ENCODE data around the gene ASF1A. TPM values are rescaled to one million over a fixed set of nuclear protein-coding genes. Genes with fewer than 3 reads are reported as not detected.

Gene ASF1A
- total and polyA plus RNA-seq, 2 experiments from 2014 or later = 25.4 to 72.2 TPM

DNA sequence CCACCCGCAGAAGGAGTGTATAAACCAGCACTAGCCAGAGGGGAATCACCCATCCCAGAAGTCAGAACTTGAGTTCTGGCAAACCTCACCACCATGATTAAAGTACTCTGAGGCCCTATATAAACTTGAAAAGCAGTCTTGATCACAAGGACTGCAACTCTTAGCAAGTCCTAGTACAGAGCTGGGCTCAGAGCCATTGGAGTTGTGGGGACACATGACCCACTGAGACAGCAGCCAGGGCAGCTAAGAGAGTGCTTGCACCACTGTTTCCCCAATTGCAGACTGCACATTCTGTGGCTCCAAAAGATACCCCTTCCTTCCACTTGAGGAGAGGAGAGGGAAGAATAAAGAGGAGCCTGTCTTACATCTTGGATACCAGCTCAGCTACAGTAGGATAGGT lies 45.7 kb downstream of the ASF1A start:
- no peak overlapping the region for H3K4me3 ChIP-seq
- H3K36me3 ChIP-seq (ENCODE audit: insufficient read depth) = peaks cover 3% of the 10 kb centered on the region; the same call in 1 of the 2 replicates
- Mint-ChIP-seq H3K36me3 (ENCODE audit: low read depth) (peaks cover 77% of the 10 kb centered on the region), H3K27ac (no peak overlapping the region), H3K4me1 (peaks cover 6% of the 10 kb centered on the region), H3K9me3 (peaks cover 61% of the 10 kb centered on the region), H3K27me3 (ENCODE audit: insufficient read depth, low read depth, poor library complexity) (peaks cover 8% of the 10 kb centered on the region), H3K4me3 (no peak overlapping the region)
- H3K27ac ChIP-seq (ENCODE audit: low read depth) = no peak overlapping the region
- H3F3A ChIP-seq (replicated peaks; ENCODE audit: low read depth) = 0 out of 2 replicates have a peak, but pooled peaks cover under 1% of the 10 kb centered on the region
- TF ChIP-seq STAT1 (IDR thresholded peaks at IDR 0.05; ENCODE audit: unreplicated experiment) (no peak), JUNB (IDR thresholded peaks at IDR 0.05; ENCODE audit: unreplicated experiment) (no peak), ZNF114 (CRISPR knock-in tag; IDR thresholded peaks at IDR 0.05) (no peak), CREB1 (CRISPR knock-in tag; IDR thresholded peaks at IDR 0.05; ENCODE audit: low read depth) (no peak), POLR2AphosphoS5 (IDR thresholded peaks at IDR 0.05; ENCODE audit: low read depth) (no peak), ZNF331 (CRISPR knock-in tag; IDR thresholded peaks at IDR 0.05; ENCODE audit: low read depth) (no peak), EZH2phosphoT487 (IDR thresholded peaks at IDR 0.05; ENCODE audit: unreplicated experiment) (no peak), NANOG (IDR thresholded peaks at IDR 0.05; ENCODE audit: borderline replicate concordance) (no peak), EZH2 (IDR thresholded peaks at IDR 0.05; ENCODE audit: low read depth, unreplicated experiment) (no peak)
- TF ChIP-seq, protein P1, sequence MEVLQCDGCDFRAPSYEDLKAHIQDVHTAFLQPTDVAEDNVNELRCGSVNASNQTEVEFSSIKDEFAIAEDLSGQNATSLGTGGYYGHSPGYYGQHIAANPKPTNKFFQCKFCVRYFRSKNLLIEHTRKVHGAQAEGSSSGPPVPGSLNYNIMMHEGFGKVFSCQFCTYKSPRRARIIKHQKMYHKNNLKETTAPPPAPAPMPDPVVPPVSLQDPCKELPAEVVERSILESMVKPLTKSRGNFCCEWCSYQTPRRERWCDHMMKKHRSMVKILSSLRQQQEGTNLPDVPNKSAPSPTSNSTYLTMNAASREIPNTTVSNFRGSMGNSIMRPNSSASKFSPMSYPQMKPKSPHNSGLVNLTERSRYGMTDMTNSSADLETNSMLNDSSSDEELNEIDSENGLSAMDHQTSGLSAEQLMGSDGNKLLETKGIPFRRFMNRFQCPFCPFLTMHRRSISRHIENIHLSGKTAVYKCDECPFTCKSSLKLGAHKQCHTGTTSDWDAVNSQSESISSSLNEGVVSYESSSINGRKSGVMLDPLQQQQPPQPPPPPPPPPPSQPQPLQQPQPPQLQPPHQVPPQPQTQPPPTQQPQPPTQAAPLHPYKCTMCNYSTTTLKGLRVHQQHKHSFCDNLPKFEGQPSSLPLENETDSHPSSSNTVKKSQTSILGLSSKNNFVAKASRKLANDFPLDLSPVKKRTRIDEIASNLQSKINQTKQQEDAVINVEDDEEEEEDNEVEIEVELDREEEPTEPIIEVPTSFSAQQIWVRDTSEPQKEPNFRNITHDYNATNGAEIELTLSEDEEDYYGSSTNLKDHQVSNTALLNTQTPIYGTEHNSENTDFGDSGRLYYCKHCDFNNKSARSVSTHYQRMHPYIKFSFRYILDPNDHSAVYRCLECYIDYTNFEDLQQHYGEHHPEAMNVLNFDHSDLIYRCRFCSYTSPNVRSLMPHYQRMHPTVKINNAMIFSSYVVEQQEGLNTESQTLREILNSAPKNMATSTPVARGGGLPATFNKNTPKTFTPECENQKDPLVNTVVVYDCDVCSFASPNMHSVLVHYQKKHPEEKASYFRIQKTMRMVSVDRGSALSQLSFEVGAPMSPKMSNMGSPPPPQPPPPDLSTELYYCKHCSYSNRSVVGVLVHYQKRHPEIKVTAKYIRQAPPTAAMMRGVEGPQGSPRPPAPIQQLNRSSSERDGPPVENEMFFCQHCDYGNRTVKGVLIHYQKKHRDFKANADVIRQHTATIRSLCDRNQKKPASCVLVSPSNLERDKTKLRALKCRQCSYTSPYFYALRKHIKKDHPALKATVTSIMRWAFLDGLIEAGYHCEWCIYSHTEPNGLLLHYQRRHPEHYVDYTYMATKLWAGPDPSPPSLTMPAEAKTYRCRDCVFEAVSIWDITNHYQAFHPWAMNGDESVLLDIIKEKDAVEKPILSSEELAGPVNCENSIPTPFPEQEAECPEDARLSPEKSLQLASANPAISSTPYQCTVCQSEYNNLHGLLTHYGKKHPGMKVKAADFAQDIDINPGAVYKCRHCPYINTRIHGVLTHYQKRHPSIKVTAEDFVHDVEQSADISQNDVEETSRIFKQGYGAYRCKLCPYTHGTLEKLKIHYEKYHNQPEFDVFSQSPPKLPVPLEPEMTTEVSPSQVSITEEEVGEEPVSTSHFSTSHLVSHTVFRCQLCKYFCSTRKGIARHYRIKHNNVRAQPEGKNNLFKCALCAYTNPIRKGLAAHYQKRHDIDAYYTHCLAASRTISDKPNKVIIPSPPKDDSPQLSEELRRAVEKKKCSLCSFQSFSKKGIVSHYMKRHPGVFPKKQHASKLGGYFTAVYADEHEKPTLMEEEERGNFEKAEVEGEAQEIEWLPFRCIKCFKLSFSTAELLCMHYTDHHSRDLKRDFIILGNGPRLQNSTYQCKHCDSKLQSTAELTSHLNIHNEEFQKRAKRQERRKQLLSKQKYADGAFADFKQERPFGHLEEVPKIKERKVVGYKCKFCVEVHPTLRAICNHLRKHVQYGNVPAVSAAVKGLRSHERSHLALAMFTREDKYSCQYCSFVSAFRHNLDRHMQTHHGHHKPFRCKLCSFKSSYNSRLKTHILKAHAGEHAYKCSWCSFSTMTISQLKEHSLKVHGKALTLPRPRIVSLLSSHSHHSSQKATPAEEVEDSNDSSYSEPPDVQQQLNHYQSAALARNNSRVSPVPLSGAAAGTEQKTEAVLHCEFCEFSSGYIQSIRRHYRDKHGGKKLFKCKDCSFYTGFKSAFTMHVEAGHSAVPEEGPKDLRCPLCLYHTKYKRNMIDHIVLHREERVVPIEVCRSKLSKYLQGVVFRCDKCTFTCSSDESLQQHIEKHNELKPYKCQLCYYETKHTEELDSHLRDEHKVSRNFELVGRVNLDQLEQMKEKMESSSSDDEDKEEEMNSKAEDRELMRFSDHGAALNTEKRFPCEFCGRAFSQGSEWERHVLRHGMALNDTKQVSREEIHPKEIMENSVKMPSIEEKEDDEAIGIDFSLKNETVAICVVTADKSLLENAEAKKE (CRISPR knock-in tag; IDR thresholded peaks at IDR 0.05) = no peak
- TF ChIP-seq, protein P2, sequence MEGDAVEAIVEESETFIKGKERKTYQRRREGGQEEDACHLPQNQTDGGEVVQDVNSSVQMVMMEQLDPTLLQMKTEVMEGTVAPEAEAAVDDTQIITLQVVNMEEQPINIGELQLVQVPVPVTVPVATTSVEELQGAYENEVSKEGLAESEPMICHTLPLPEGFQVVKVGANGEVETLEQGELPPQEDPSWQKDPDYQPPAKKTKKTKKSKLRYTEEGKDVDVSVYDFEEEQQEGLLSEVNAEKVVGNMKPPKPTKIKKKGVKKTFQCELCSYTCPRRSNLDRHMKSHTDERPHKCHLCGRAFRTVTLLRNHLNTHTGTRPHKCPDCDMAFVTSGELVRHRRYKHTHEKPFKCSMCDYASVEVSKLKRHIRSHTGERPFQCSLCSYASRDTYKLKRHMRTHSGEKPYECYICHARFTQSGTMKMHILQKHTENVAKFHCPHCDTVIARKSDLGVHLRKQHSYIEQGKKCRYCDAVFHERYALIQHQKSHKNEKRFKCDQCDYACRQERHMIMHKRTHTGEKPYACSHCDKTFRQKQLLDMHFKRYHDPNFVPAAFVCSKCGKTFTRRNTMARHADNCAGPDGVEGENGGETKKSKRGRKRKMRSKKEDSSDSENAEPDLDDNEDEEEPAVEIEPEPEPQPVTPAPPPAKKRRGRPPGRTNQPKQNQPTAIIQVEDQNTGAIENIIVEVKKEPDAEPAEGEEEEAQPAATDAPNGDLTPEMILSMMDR (conservative IDR thresholded peaks at IDR 0.05; ENCODE audit: low read depth in 2 of 2) = no peak
- TF ChIP-seq, protein P3, sequence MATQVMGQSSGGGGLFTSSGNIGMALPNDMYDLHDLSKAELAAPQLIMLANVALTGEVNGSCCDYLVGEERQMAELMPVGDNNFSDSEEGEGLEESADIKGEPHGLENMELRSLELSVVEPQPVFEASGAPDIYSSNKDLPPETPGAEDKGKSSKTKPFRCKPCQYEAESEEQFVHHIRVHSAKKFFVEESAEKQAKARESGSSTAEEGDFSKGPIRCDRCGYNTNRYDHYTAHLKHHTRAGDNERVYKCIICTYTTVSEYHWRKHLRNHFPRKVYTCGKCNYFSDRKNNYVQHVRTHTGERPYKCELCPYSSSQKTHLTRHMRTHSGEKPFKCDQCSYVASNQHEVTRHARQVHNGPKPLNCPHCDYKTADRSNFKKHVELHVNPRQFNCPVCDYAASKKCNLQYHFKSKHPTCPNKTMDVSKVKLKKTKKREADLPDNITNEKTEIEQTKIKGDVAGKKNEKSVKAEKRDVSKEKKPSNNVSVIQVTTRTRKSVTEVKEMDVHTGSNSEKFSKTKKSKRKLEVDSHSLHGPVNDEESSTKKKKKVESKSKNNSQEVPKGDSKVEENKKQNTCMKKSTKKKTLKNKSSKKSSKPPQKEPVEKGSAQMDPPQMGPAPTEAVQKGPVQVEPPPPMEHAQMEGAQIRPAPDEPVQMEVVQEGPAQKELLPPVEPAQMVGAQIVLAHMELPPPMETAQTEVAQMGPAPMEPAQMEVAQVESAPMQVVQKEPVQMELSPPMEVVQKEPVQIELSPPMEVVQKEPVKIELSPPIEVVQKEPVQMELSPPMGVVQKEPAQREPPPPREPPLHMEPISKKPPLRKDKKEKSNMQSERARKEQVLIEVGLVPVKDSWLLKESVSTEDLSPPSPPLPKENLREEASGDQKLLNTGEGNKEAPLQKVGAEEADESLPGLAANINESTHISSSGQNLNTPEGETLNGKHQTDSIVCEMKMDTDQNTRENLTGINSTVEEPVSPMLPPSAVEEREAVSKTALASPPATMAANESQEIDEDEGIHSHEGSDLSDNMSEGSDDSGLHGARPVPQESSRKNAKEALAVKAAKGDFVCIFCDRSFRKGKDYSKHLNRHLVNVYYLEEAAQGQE (IDR thresholded peaks at IDR 0.05; ENCODE audit: unreplicated experiment) = no peak
- TF ChIP-seq, protein P4, sequence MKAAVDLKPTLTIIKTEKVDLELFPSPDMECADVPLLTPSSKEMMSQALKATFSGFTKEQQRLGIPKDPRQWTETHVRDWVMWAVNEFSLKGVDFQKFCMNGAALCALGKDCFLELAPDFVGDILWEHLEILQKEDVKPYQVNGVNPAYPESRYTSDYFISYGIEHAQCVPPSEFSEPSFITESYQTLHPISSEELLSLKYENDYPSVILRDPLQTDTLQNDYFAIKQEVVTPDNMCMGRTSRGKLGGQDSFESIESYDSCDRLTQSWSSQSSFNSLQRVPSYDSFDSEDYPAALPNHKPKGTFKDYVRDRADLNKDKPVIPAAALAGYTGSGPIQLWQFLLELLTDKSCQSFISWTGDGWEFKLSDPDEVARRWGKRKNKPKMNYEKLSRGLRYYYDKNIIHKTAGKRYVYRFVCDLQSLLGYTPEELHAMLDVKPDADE (IDR thresholded peaks at IDR 0.05) = no peak
- no peak overlapping the region for H3K4me2 ChIP-seq
- H3K9me2 ChIP-seq (ENCODE audit: insufficient read depth) = no peaks in the 10 kb centered on the region; the same call in 1 of the 2 replicates
- H3K4me1 ChIP-seq (ENCODE audit: insufficient read depth) = 0 out of 2 replicates have a peak, but pooled peaks cover 3% of the 10 kb centered on the region
- no peak overlapping the region for H2AFZ ChIP-seq
- H4K20me1 ChIP-seq (replicated peaks; ENCODE audit: insufficient read depth) = no peaks in the 10 kb centered on the region
- H3K27me3 ChIP-seq (ENCODE audit: insufficient read depth) = no peaks in the 10 kb centered on the region
- peaks cover 53% of the 10 kb centered on the region for H3K79me2 ChIP-seq (replicated peaks; ENCODE audit: insufficient read depth)
- ATAC-seq (no peak), DNase-seq (ENCODE audit: low spot score) (no peak)
